T-helper 17 cell (primary cell): ENCODE measurements around the gene TNFRSF12A. TPM values are rescaled to one million over a fixed set of nuclear protein-coding genes. Genes with fewer than 3 reads are reported as not detected.

ENCODE experiments used
- ATAC-seq: fragments of 150-1000 bp; cut with Tn5 transposase; 2 replicates; pipeline ENCODE4 v1.10.0; 2021; ENCODE audit warnings: mild to moderate bottlenecking, moderate library complexity
- DNase-seq, 3 donors: peaks; one replicate each; pipeline versions ENCODE4 v3.0.0 to v3.0.0-alpha.2; 2020 to 2021
- H3K9me3 ChIP-seq: one replicate; pipeline ENCODE4 v1.7.0; 2013; ENCODE audit warnings: low read length, mild to moderate bottlenecking; ENCODE audit not compliant: control insufficient read depth, poor library complexity, severe bottlenecking
- H3K27ac Mint-ChIP-seq: one replicate; pipeline ENCODE4 v1.8.0; 2022; ENCODE audit warnings: mild to moderate bottlenecking, moderate library complexity, mixed read lengths
- H3K27me3 Mint-ChIP-seq: one replicate; pipeline ENCODE4 v1.8.0; 2022; ENCODE audit warnings: mixed read lengths
- H3K36me3 Mint-ChIP-seq: one replicate; pipeline ENCODE4 v1.8.0; 2022; ENCODE audit warnings: low read depth, mixed read lengths
- H3K4me1 Mint-ChIP-seq: one replicate; pipeline ENCODE4 v1.8.0; 2022; ENCODE audit warnings: mild to moderate bottlenecking, mixed read lengths
- H3K4me3 Mint-ChIP-seq: one replicate; pipeline ENCODE4 v1.8.0; 2022; ENCODE audit warnings: mild to moderate bottlenecking, moderate library complexity, mixed read lengths
- total RNA-seq, 4 donors: library from RNA in 2 of 4; stranded (reverse) in 2 of 4; gene quantifications; one replicate each; pipeline ENCODE4 v1.2.3 and lab custom pipeline; 2022 to 2026

The TNFRSF12A gene
- total RNA-seq, 2 donors from 2014 or later: 0.92 to 1.3 TPM

- H3K27me3 Mint-ChIP-seq: no peaks in the 10 kb centered on the region
- ATAC-seq (no peak), DNase-seq (no peak)
- H3K4me3 Mint-ChIP-seq: no peak overlapping the region
- no peaks in the 10 kb centered on the region for H3K36me3 Mint-ChIP-seq
- H3K27ac Mint-ChIP-seq: no peak overlapping the region
- no peaks in the 10 kb centered on the region for H3K9me3 ChIP-seq
- H3K4me1 Mint-ChIP-seq: no peaks in the 10 kb centered on the region
Observed at GRCh38 chr16:2991566-2992261, 28.5 kb upstream of the TNFRSF12A start.

GRCh38 chr16:2992383-2993081, 27.6 kb upstream of the TNFRSF12A start:
- no peaks in the 10 kb centered on the region for H3K4me1 Mint-ChIP-seq
- DNase-seq (no peak), ATAC-seq (no peak)
- no peak overlapping the region for H3K27ac Mint-ChIP-seq
- H3K4me3 Mint-ChIP-seq: no peak overlapping the region
- no peaks in the 10 kb centered on the region for H3K27me3 Mint-ChIP-seq
- no peaks in the 10 kb centered on the region for H3K36me3 Mint-ChIP-seq
- H3K9me3 ChIP-seq: no peaks in the 10 kb centered on the region

GRCh38 chr16:2996298-2996697, 23.9 kb upstream of the TNFRSF12A start:
- peaks cover 15% of the 10 kb centered on the region for H3K27me3 Mint-ChIP-seq
- DNase-seq: no peak
- ATAC-seq: no peak
- no peak overlapping the region for H3K27ac Mint-ChIP-seq
- H3K4me1 Mint-ChIP-seq: no peaks in the 10 kb centered on the region
- H3K4me3 Mint-ChIP-seq: no peak overlapping the region
- no peaks in the 10 kb centered on the region for H3K9me3 ChIP-seq
- no peaks in the 10 kb centered on the region for H3K36me3 Mint-ChIP-seq

GRCh38 chr16:2999929-3000328, 20.2 kb upstream of the TNFRSF12A start:
- Mint-ChIP-seq H3K4me3 (no peak overlapping the region), H3K27me3 (peaks cover 15% of the 10 kb centered on the region), H3K4me1 (no peaks in the 10 kb centered on the region), H3K27ac (no peak overlapping the region), H3K36me3 (no peaks in the 10 kb centered on the region)
- DNase-seq (no peak), ATAC-seq (no peak)
- no peaks in the 10 kb centered on the region for H3K9me3 ChIP-seq

- ATAC-seq: no peak
- Mint-ChIP-seq H3K36me3 (no peaks in the 10 kb centered on the region), H3K27ac (no peak overlapping the region)
Observed at GRCh38 chr16:3000540-3000939, 19.6 kb upstream of the TNFRSF12A start.

GRCh38 chr16:3001316-3001715, 18.9 kb upstream of the TNFRSF12A start:
- no peak overlapping the region for H3K4me3 Mint-ChIP-seq
- no peak overlapping the region for H3K27ac Mint-ChIP-seq
- no peaks in the 10 kb centered on the region for H3K9me3 ChIP-seq
- ATAC-seq (no peak), DNase-seq (no peak)
- no peaks in the 10 kb centered on the region for H3K4me1 Mint-ChIP-seq
- H3K27me3 Mint-ChIP-seq: peaks cover 15% of the 10 kb centered on the region
- no peaks in the 10 kb centered on the region for H3K36me3 Mint-ChIP-seq

More at GRCh38 chr16:3000540-3000939, 19.6 kb upstream of the TNFRSF12A start:
- H3K27me3 Mint-ChIP-seq: peaks cover 15% of the 10 kb centered on the region
- H3K4me1 Mint-ChIP-seq: no peaks in the 10 kb centered on the region
- no peak overlapping the region for H3K4me3 Mint-ChIP-seq
- DNase-seq: no peak
- H3K9me3 ChIP-seq: no peaks in the 10 kb centered on the region

- Mint-ChIP-seq H3K4me1 (peaks cover 17% of the 10 kb centered on the region), H3K27ac (no peak overlapping the region), H3K4me3 (peak overlapping the region; percentile 85), H3K27me3 (peaks cover 15% of the 10 kb centered on the region), H3K36me3 (no peaks in the 10 kb centered on the region)
- ATAC-seq (peak; percentile 99), DNase-seq (peak; percentile 90 to 94 (median 91))
- no peaks in the 10 kb centered on the region for H3K9me3 ChIP-seq
Observed at GRCh38 chr16:3003582-3004270, 16.4 kb upstream of the TNFRSF12A start.

- ATAC-seq (no peak), DNase-seq (no peak)
- peaks cover 18% of the 10 kb centered on the region for H3K4me1 Mint-ChIP-seq
- no peak overlapping the region for H3K27ac Mint-ChIP-seq
- no peak overlapping the region for H3K4me3 Mint-ChIP-seq
- no peaks in the 10 kb centered on the region for H3K9me3 ChIP-seq
- H3K27me3 Mint-ChIP-seq: peaks cover 10% of the 10 kb centered on the region
- no peaks in the 10 kb centered on the region for H3K36me3 Mint-ChIP-seq
Observed at GRCh38 chr16:3004319-3004718, 15.8 kb upstream of the TNFRSF12A start.

- Mint-ChIP-seq H3K27ac (no peak overlapping the region), H3K4me1 (peaks cover 18% of the 10 kb centered on the region), H3K36me3 (no peaks in the 10 kb centered on the region), H3K4me3 (peak overlapping the region; percentile 79), H3K27me3 (peaks cover 7% of the 10 kb centered on the region)
- H3K9me3 ChIP-seq: no peaks in the 10 kb centered on the region
- ATAC-seq (no peak), DNase-seq (no peak)
Observed at GRCh38 chr16:3004781-3005284, 15.3 kb upstream of the TNFRSF12A start.

GRCh38 chr16:3007059-3007956, 12.9 kb upstream of the TNFRSF12A start:
- Mint-ChIP-seq H3K36me3 (no peaks in the 10 kb centered on the region), H3K4me3 (peak overlapping the region; percentile 84), H3K4me1 (peaks cover 18% of the 10 kb centered on the region), H3K27me3 (no peaks in the 10 kb centered on the region), H3K27ac (no peak overlapping the region)
- H3K9me3 ChIP-seq: no peaks in the 10 kb centered on the region
- DNase-seq (no peak), ATAC-seq (no peak)

- H3K27me3 Mint-ChIP-seq: no peaks in the 10 kb centered on the region
Observed at GRCh38 chr16:3007957-3008689, 12.0 kb upstream of the TNFRSF12A start.

GRCh38 chr16:3008690-3009037, 11.5 kb upstream of the TNFRSF12A start:
- no peaks in the 10 kb centered on the region for H3K27me3 Mint-ChIP-seq
- no peaks in the 10 kb centered on the region for H3K36me3 Mint-ChIP-seq
- peaks cover 18% of the 10 kb centered on the region for H3K4me1 Mint-ChIP-seq
- ATAC-seq: no peak
- DNase-seq: no peak
- no peak overlapping the region for H3K27ac Mint-ChIP-seq
- peak overlapping the region; percentile 84 for H3K4me3 Mint-ChIP-seq
- H3K9me3 ChIP-seq: no peaks in the 10 kb centered on the region

More at GRCh38 chr16:3007957-3008689, 12.0 kb upstream of the TNFRSF12A start:
- Mint-ChIP-seq H3K4me1 (peaks cover 18% of the 10 kb centered on the region), H3K4me3 (peak overlapping the region; percentile 84), H3K27ac (no peak overlapping the region), H3K36me3 (no peaks in the 10 kb centered on the region)
- ATAC-seq (no peak), DNase-seq (no peak)
- H3K9me3 ChIP-seq: no peaks in the 10 kb centered on the region
